GM18505 (cell line): ENCODE measurements around the gene BLNK.
A peak's percentile ranks its signal among the peaks of the same experiment; 100 is the strongest.

ENCODE experiments used
- ATAC-seq: cut with Tn5 transposase; IDR thresholded peaks from one replicate; pipeline ENCODE4 v1.9.1; 2021; ENCODE audit not compliant: unreplicated experiment
- POLR2A ChIP-seq: IDR thresholded peaks from 4 replicates; pipeline ENCODE4 v1.6.1; 2011; ENCODE audit warnings: borderline replicate concordance; ENCODE audit not compliant: insufficient read depth, insufficient read length; ENCODE audit errors: extremely low read depth

Gene BLNK

DNA sequence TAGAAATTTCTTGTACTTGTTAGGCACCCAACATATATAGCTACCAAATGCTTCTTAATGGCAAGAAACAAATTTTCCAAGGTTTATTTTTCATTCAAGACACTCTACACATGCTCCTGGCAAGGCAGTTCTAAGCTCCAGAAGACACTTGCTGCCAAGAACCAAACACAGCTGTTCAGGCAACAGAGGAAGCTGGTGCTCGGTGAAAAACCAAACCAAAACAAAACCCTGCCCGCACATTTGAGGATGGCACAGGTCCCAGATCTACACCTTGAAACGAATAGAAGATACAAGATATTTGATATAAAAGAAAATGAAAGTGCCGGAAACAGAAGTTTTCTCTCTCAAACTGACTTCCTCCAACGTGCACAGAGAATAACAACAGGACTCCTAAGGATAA, 28.0 kb upstream of the BLNK start:
- no peak for ATAC-seq
- no peak for TF ChIP-seq POLR2A

GRCh38 chr10:96298362-96298761, 27.0 kb upstream of the BLNK start:
- TF ChIP-seq POLR2A: no peak

DNA sequence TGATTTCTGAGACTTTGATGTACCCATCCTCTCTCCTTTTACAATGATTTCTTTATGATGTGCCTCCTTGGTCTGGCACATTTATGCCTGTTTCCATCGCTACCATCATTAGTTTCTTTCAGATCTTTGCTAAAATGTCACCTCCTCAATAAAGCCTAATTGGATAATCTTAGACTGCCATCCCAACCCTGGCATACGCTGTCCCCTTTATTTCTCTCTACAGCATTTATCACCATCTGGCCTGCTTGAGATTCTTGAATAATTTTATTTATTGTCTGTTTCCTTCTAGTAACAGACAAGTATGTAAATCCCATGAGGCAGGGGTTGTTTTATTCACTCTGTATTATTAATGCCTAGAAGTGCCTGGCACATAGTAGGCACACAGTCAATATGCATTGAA, 26.1 kb upstream of the BLNK start:
- ATAC-seq: no peak
- no peak for TF ChIP-seq POLR2A

More at GRCh38 chr10:96298362-96298761, 27.0 kb upstream of the BLNK start:
- ATAC-seq: no peak

- no peak for TF ChIP-seq POLR2A
- no peak for ATAC-seq
These were observed 24.1 kb upstream of the BLNK start for GRCh38 chr10:96295475-96295874.

GRCh38 chr10:96292971-96293920, 21.9 kb upstream of the BLNK start:
- no peak for ATAC-seq

DNA sequence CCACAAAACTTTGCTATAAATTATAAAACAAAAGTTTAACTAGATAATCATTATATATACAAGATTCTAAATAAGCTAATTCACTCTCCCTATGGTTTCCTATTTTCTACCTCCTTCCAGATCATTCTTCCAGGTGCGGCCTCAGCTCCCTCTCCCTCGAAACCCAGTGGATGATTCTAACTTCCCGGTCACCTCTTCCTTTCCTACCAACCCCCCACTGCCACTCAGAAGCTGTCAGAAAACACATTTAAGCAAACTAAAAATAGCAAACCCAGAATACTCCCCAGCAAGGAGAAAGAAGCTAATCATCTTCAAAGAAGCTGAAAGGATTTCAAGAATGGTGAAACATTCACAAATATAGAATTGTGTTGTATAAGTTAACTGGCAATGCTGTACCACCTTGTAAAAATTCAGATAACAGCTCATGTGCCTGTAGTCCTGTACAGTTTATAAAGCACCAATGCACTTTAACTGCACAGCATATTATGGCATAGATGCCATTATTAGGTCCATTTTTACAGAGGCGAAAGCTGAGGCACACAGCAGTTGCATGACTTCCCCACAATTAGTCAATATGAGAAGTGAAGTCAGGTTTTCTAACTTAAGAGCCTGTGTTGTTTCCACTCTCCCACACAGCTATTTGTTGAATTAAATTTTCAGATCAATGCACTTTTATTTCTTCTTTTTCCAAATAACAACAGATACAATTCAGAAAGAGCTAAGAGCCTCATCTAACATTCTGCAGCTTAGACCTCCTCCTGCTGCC, 19.2 kb upstream of the BLNK start:
- no peak for TF ChIP-seq POLR2A
- peak; percentile 30 for ATAC-seq

More at GRCh38 chr10:96292971-96293920, 21.9 kb upstream of the BLNK start:
- TF ChIP-seq POLR2A: no peak

GRCh38 chr10:96289218-96289910, 18.0 kb upstream of the BLNK start:
- no peak for ATAC-seq
- no peak for TF ChIP-seq POLR2A

- ATAC-seq: peak; percentile 49
- peak; percentile 46 for TF ChIP-seq POLR2A
These were observed 16.8 kb upstream of the BLNK start for GRCh38 chr10:96288151-96288621.

- no peak for TF ChIP-seq POLR2A
- peak; percentile 56 for ATAC-seq
These were observed 16.2 kb upstream of the BLNK start for GRCh38 chr10:96287392-96288105.

- no peak for TF ChIP-seq POLR2A
- no peak for ATAC-seq
These were observed 14.0 kb upstream of the BLNK start for GRCh38 chr10:96285331-96285752.

DNA sequence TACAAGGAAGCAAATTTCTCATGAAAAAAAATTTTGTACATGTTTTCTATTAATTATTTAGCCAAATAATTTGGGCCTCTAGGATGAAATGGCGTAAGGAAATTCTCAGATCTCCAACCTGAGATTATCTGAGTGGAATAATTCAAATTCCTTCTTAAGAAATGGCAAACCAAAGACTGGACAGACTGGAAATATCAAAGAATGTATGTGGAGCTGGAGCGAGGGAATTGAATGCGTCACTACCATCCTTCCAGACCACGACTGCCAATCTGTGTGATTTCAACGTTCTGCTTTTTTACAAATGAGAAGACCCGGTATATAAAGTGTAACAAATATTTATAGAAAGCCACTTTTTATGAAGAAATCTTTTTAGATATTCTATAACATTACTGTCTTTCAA, 12.4 kb upstream of the BLNK start:
- no peak for ATAC-seq
- TF ChIP-seq POLR2A: no peak

- no peak for ATAC-seq
- TF ChIP-seq POLR2A: no peak
These were observed 12.0 kb upstream of the BLNK start for GRCh38 chr10:96283351-96283750.

DNA sequence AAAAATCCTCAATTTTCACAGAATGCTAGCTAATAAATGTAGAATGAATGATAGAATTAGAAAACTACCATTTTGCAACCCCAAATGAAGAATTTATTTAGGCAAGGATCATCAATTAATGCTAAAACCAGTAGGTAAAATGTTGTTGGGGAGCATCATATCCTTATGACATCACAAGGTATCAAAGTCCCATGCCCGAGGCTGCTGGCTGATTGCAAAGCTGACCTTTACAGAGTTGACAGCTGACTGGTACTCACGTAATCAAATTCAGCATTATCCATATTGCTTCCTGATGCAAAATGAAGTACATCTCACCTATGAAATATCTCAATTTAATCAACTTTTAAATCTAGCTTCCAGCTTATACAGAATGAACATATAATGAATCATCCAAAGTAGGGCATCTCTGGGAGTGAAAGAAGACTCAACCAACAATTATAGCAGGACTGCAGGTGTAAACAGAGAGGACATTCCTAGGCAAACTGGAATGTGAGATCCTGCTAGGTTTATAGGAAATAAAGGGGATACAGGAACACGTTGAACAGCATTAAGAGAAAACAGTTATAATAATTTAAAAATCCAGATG, 10.2 kb upstream of the BLNK start:
- no peak for ATAC-seq
- TF ChIP-seq POLR2A: no peak

- ATAC-seq: no peak
These were observed 9.5 kb upstream of the BLNK start for GRCh38 chr10:96280859-96281258.

More at GRCh38 chr10:96280859-96281258, 9.5 kb upstream of the BLNK start:
- no peak for TF ChIP-seq POLR2A
